PC-3 (cell line): ENCODE data around the gene EXD3.

Experiments
- EZH2 ChIP-seq: fragments of 300-600 bp; sonication (generic); IDR thresholded peaks from one replicate; pipeline ENCODE4 v1.6.1; 2017; ENCODE audit warnings: antibody characterized with exemption, mild to moderate bottlenecking, low read length; ENCODE audit not compliant: unreplicated experiment
- EZH2phosphoT487 ChIP-seq: fragments of 300-600 bp; sonication (generic); IDR thresholded peaks from 2 replicates; pipeline ENCODE4 v1.6.1; 2018; ENCODE audit warnings: mild to moderate bottlenecking, antibody characterized with exemption, low read length, borderline replicate concordance
- TF ChIP-seq, protein P1 (sequence below): fragments of 300-600 bp; sonication (generic); conservative IDR thresholded peaks from 2 replicates; pipeline ENCODE4 v1.5.1; 2017; ENCODE audit warnings: antibody characterized with exemption, low read depth, mild to moderate bottlenecking, low read length

DNA sequence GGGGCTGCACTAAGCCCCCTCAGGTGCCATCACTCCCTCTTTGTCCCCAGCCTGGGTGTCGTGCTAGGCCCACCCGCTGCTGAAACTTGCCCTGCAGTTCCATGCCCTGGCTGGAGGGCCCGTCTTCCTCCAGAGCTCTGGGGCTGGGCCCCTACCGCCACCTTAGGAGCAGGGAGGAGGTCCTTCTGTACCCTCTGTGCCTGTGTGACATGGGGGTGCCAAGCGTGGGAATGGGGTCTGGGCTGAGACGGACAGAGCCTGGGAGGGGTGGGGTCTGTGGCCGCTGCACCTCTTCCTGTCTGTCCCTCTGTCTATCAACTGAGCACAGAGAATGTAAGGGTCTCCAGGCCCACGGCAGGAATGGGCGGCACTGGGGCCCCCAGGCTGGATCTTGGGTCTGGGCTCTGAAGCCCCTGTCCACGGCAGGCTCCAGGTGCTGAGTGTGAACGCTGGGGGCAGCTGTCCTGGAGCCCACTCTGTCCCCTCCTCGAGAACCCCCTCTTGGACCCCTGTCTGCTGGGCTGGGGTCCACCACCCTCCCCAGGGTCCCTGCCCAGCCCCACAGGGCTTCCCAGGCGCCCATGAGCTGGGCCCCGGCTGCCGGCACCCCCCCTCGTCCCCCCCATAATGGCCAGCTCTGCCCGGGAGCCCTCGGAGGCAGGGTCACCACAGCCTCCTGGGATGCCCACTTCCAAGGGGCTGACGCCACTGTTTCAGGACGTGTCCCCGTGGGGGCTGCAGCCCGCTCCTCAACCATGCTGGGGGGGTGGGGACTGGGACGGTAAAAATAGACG is 105.0 kb downstream of the EXD3 start:
- TF ChIP-seq, protein P1, sequence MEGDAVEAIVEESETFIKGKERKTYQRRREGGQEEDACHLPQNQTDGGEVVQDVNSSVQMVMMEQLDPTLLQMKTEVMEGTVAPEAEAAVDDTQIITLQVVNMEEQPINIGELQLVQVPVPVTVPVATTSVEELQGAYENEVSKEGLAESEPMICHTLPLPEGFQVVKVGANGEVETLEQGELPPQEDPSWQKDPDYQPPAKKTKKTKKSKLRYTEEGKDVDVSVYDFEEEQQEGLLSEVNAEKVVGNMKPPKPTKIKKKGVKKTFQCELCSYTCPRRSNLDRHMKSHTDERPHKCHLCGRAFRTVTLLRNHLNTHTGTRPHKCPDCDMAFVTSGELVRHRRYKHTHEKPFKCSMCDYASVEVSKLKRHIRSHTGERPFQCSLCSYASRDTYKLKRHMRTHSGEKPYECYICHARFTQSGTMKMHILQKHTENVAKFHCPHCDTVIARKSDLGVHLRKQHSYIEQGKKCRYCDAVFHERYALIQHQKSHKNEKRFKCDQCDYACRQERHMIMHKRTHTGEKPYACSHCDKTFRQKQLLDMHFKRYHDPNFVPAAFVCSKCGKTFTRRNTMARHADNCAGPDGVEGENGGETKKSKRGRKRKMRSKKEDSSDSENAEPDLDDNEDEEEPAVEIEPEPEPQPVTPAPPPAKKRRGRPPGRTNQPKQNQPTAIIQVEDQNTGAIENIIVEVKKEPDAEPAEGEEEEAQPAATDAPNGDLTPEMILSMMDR = no peak
- TF ChIP-seq EZH2phosphoT487 (no peak), EZH2 (no peak)
